C4-2B (cell line): Measurements from ENCODE around the gene TIGD6.

Experiments
- ZFX ChIP-seq: fragments of 450-650 bp; IDR thresholded peaks from 2 replicates; pipeline ENCODE4 v1.6.1; 2017
- TF ChIP-seq, protein P1 (sequence below): fragments of 450-650 bp; conservative IDR thresholded peaks from 2 replicates; pipeline ENCODE4 v1.5.1; 2017; ENCODE audit warnings: mild to moderate bottlenecking

DNA sequence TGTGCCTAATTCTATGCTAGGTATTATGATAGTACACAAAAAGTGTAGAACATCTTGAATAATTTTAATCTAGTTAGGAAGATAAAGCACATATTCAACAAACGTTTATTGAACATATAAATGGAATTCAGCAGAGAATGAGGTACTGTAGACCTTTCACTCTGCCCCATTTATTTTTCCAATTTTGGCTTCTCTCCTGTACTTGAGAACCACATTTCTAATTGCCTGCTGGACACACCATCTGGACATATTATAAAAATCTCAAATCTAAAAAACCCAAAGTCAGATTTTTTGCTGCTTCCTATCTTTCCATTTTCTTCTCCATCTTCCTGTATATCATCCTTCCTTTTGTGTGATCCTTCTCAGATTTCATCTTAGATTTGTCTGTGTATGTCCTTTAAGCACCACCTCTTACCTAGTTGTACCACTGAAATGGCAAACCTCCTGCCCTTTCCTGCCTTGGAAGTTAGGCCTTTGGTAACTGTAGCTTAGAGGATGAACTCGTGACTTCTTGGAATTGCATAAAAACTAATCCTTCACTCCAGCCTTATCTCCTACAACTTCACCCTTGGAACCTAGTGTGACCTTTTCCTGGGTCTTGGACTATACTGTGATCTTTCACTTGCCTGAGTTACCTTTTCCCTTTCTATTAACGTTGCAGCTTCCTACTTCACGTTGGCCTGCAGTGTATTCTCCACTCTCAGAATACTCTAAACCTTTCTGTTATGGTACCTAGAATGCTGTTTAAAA is 31.1 kb downstream of the TIGD6 start:
- TF ChIP-seq, protein P1, sequence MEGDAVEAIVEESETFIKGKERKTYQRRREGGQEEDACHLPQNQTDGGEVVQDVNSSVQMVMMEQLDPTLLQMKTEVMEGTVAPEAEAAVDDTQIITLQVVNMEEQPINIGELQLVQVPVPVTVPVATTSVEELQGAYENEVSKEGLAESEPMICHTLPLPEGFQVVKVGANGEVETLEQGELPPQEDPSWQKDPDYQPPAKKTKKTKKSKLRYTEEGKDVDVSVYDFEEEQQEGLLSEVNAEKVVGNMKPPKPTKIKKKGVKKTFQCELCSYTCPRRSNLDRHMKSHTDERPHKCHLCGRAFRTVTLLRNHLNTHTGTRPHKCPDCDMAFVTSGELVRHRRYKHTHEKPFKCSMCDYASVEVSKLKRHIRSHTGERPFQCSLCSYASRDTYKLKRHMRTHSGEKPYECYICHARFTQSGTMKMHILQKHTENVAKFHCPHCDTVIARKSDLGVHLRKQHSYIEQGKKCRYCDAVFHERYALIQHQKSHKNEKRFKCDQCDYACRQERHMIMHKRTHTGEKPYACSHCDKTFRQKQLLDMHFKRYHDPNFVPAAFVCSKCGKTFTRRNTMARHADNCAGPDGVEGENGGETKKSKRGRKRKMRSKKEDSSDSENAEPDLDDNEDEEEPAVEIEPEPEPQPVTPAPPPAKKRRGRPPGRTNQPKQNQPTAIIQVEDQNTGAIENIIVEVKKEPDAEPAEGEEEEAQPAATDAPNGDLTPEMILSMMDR: no peak
- TF ChIP-seq ZFX: no peak
